GM10248 (cell line): ENCODE results near the gene ZNF318.
"Not testable (repeated sequence)": the region's sequence is repeated elsewhere in the genome, so short reads cannot be mapped to it uniquely, and the experiment has no call there.

Experiments used
- CTCF ChIA-PET: fragments of 300-600 bp; sonication (Branson Sonifier 250); formaldehyde crosslinking; extraction: SDS; loops from one replicate; lab custom pipeline; 2021; ENCODE audit warnings: antibody characterized with exemption; lab: Yijun Ruan, JAX
- POLR2A ChIA-PET: fragments of 350-650 bp; sonication (Branson Sonifier 250); formaldehyde crosslinking; extraction: SDS; loops from one replicate; lab custom pipeline; 2020; ENCODE audit warnings: antibody characterized with exemption; lab: Yijun Ruan, JAX
- DNase-seq: peaks from one replicate; pipeline ENCODE4 v3.0.0; 2012; ENCODE audit errors: extremely low spot score
- CTCF ChIP-seq: IDR thresholded peaks from 2 replicates; pipeline ENCODE4 v1.5.1; 2012; ENCODE audit warnings: mild to moderate bottlenecking, low read depth; ENCODE audit errors: extremely low read depth, missing control alignments, control extremely low read depth

Gene ZNF318

GRCh38 chr6:43373252-43373875, 3.9 kb upstream of the ZNF318 start:
- no peak for DNase-seq
- no peak for TF ChIP-seq CTCF
- ChIA-PET POLR2A (interaction anchor here (0.7 kb wide), 1 partner anchor 105 kb away, joined by 3 read pairs; no protein-coding TSS in a partner anchor), CTCF (interaction anchor here (1.1 to 3.1 kb wide), 5 partner anchors 10 to 145 kb away, joined by 3 to 13 read pairs (median 4); no protein-coding TSS in a partner anchor)

- not testable (repeated sequence) for DNase-seq
- CTCF ChIA-PET = interaction anchor here (1.0 to 2.8 kb wide), 11 partner anchors 9 to 141 kb away, joined by 3 to 19 read pairs (median 6); partner anchors contain the start of genes CRIP3 and DNPH1
- POLR2A ChIA-PET = interaction anchor here (0.7 to 1.7 kb wide), 3 partner anchors 14 to 196 kb away, joined by 3 to 8 read pairs (median 3); no protein-coding TSS in a partner anchor
Measured at GRCh38 chr6:43370003-43370580, 645 bp upstream of the ZNF318 start.

- ChIA-PET POLR2A (interaction anchor here (1.7 kb wide), 1 partner anchor 15 kb away, joined by 8 read pairs; no protein-coding TSS in a partner anchor), CTCF (interaction anchor here (0.7 to 2.8 kb wide), 17 partner anchors 7 to 140 kb away, joined by 3 to 19 read pairs (median 4); partner anchors contain the start of genes CRIP3, DLK2 and DNPH1)
- DNase-seq = peak; percentile 23
- no peak for TF ChIP-seq CTCF
Measured at GRCh38 chr6:43368259-43369160, 937 bp downstream of the ZNF318 start.

GRCh38 chr6:43367245-43367984, 2.0 kb downstream of the ZNF318 start:
- TF ChIP-seq CTCF = no peak
- ChIA-PET POLR2A (no interaction called here), CTCF (interaction anchor here (0.7 to 2.8 kb wide), 10 partner anchors 10 to 59 kb away, joined by 3 to 19 read pairs (median 3); partner anchors contain the start of gene CRIP3)
- no peak for DNase-seq

- POLR2A ChIA-PET = no interaction called here
- CTCF ChIA-PET = interaction anchor here (0.7 to 2.3 kb wide), 7 partner anchors 8 to 132 kb away, joined by 3 to 9 read pairs (median 4); partner anchors contain the start of genes DNPH1 and ZNF318
- TF ChIP-seq CTCF = no peak
- no peak for DNase-seq
Measured at GRCh38 chr6:43361269-43361668, 8.2 kb downstream of the ZNF318 start.

GRCh38 chr6:43359831-43360230, 9.6 kb downstream of the ZNF318 start:
- CTCF ChIA-PET = interaction anchor here (0.8 to 2.4 kb wide), 3 partner anchors 9 to 147 kb away, joined by 4 to 9 read pairs (median 7); partner anchors contain the start of gene ZNF318
- POLR2A ChIA-PET = interaction anchor here (0.6 kb wide), 1 partner anchor 128 kb away, joined by 3 read pairs; no protein-coding TSS in a partner anchor
- DNase-seq = no peak
- TF ChIP-seq CTCF = no peak
